Cardiac septum (tissue), 1 donor: ENCODE results near the gene USP6. TPM values are rescaled to one million over a fixed set of nuclear protein-coding genes. Genes with fewer than 3 reads are reported as not detected.
"Not testable (repeated sequence)": the region's sequence is repeated elsewhere in the genome, so short reads cannot be mapped to it uniquely, and the experiment has no call there.

ENCODE experiments used
- DNase-seq: peaks from one replicate; pipeline ENCODE4 v3.0.0-alpha.2; 2020; ENCODE audit warnings: low spot score
- intact Hi-C: fragments of 100-400 bp; cut with DNase I; formaldehyde crosslinking; loops from one replicate; pipeline ENCODE4 v1.14.0; 2022
- long read RNA-seq: library from polyadenylated mRNA; unstranded; transcript quantifications from one replicate; pipeline ENCODE4 v2.0.0, GENCODE V29; 2021
- total RNA-seq: library from RNA; stranded (reverse); fragmentation: NEBNext Ultra II Directional; extraction: Animal tissue kit (Norgen Biotek cat#: 25700); gene quantifications from one replicate; pipeline ENCODE4 v1.2.1, GENCODE V29; 2021
- donor health status: DM: no; HTN: no; CAD: no.

The USP6 gene
- 0.08 TPM for total RNA-seq
- long read RNA-seq, result 0 reads

DNA sequence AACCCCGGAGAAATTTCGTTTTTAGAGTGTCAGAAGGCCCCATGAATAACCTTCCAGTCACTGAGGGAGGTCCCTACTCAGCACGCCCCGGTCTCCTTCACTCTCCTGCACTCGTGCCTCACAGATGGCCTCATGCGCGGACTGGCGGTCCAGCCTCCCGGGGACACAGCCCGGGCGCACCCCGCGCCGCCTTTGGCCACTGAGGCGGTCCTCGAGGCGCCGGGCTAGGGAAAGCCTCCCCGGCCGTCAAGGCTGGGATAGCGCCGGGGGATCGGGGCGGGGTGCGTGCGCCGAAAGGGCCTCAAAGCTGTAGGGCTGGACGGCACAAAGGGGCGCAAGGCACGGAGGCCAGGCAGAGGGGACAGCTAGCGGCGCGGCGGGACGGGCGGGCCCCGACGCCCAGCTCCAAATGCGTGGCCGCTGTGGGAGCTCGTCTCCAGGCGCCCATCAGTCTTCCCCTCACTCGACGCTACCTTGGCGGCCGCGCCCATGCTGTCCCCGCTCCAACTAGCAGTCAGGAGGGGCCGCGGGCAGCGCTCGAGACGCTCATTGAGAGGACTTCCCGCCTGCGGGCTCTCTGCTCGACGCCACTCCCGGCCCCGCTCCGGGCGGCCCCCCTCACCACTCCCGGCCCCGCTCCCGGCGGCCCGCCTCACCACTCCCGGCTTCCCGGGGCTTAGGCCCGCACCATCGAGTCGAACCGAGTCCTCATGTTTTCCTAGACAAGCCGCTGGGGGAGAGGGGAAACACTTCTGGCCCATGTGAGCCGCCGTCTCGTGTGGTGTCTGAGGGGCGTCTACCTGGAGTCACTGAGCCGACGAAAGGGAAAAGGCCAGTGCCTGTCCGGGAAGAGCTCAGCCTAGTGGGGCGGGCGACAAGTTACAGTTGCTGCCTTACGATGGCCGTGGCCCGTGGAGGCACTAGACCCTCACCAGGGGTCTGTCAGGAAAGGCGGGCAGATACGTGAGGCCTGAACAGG is at the start of gene USP6:
Gene USP6, plus strand, starts transcription at position 360 of the 979 bp plus-strand sequence. CDS start 14,336 bp downstream, outside the sequence.
- no peak for DNase-seq
- intact Hi-C loops, result no loop called here

DNA sequence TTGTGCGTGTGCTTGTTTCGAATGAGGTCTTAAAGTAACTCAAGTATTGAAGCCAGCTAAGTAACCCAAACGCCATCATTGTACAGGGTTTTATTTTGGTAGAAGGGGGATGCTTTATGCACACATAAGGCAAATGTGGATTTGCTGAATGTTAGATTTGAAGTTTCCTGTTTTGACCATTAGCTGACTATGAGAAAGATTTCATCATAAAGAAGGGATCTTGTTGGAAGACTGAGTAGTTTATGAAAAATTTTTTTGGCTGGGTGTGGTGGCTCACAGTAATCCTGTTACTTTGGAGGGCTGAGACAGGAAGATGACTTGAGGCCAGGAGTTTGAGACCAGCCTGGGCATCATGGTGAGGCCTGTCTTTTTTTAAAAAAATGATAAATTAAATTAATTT is 47.6 kb upstream of the USP6 start:
- no peak for DNase-seq
- intact Hi-C loops, result no loop called here

DNA sequence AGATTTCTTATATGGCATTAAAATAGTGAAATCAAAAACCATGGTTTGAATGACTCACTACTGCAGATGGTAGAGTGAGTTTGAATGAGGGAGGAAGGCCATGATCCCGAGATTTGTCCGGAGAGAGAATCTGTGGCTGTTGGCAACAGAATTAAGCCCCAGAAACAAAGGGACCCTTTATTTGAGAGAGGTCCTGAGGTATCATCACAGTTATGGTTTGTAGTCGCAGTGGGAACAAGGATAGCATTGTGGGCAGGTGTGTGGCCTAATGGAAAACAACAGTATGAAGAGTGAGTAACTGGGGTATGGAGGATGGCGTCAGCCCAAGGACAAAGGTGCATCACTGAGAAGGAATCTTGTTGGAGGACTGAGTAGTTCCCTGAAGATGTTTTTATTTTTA is 46.1 kb upstream of the USP6 start:
- intact Hi-C loops, result no loop called here
- no peak for DNase-seq

DNA sequence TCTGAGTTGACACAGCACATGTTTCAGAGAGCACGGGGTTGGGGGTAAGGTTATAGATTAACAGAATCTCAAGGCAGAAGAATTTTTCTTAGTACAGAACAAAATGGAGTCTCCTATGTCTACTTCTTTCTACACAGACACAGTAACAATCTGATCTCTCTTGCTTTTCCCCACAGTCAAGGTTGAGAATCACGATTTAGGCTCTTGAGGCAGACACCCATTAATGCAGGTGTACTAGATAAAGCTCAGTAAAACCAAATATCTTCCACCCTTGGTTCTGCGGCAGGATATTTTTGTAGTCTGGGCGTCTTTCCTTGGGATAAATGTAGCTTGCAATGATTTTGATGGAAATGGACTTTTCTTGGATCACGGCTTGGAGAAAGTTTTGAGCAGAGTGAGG is 40.4 kb upstream of the USP6 start:
- DNase-seq, intact Hi-C loops: not testable (repeated sequence)

DNA sequence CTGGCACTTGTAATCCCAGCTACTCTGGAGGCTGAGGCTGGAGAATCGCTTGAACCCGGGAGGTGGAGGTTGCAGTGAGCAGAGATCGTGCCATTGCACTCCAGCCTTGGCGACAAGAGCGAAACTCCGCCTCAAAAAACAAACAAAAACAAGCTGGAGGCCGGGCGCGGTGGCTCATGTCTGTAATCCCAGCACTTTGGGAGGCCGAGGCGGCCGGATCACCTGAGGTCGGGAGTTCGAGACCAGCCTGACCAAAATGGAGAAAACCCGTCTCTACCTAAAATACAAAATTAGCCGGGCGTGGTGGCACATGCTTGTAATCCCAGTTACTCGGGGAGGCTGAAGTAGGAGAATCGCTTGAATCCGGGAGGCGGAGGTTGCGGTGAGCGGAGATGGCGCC is 38.6 kb upstream of the USP6 start:
- DNase-seq, intact Hi-C loops: not testable (repeated sequence)

DNA sequence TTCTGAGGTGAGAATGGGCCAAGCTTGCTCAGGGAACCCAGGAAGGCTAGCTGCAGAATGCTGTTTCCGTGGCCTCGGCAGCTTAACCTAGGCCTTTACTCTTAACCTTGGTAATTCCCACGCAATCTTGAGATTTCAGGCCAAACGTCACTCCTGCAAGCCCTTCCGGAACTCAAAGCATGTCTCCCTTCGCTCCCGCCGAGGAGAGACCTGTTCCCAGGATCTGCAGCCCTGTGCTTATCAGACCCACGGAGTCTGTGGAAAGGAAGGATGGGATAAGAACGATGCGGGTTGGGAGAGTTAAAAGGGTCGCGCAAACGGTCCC is 38.1 kb upstream of the USP6 start:
- intact Hi-C loops, result loop anchor here (2.0 kb wide), 1 partner anchor 33 kb away; the partner anchor contains the start of gene ZNF232
- DNase-seq, result no peak

DNA sequence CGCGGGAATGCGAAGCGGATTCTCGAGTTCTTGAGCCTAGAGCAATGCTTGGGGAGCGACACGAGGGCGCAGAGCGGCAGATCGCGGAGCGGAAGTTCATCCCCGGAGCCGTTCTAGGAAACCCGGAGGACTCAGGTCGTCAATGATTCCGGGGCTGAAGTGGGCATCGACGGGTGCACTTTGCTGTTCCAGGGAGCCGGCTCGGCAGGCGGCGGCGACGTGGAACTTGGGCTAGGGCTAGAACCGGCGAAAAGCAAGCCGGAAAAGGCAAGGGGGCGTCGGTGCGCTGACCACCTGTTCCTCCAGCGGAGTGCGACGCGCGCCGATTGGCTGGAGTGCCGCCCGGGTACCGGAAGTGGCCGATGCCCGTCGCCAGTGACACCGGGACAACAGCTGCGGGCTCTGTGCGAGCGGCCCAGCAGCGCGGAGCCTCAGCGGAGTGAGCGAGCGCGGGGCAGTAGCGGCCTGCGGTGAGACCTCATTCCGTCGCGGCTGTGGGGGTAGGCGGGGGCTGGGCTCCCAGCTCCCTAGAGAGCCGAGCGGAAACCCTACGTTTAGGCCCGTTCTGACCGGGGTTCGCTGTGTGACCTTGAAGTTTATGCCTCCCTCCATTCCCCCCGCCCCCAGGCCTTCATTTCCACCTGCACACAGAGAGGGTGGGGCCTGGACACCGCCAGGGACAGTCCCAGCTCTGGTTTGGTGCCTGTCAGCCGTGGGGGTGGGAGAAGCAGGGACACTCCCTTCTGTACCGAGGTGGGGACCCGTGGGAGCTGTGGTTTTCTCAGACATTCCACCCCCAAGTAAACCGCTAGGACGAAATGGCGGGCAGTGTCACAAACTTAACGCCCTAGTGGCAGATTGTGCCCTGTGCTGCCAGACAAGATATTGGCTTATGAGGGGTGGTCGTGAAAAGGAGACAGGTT is 37.5 kb upstream of the USP6 start, which contains the start of gene ZFP3:
Gene ZFP3, plus strand, starts transcription at position 362 of the 923 bp plus-strand sequence. CDS start 13,038 bp downstream, outside the sequence.
- peak; percentile 93 for DNase-seq
- intact Hi-C loops, result loop anchor here (2.0 kb wide), 1 partner anchor 32 kb away; the partner anchor contains the start of gene ZNF232

DNA sequence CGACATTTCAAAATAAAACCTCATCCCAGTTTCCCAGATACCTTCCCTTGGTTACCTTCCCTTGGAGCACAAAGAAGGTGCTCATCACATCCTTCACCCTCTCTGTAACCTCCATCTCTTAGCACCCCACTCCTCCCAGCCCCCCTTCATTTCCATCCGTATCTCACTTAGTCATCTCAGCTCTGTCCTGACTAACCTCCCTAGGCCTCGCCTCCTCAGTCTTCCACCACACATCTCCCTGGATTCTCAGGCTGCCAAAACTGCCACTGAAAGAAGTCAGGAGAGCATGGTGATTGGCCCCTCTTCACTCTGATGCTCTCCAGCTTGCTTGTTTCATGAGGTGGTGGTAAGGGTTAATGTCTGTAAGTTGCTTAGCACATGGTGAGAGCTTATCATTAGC is 35.2 kb upstream of the USP6 start:
- intact Hi-C loops, result no loop called here
- no peak for DNase-seq

DNA sequence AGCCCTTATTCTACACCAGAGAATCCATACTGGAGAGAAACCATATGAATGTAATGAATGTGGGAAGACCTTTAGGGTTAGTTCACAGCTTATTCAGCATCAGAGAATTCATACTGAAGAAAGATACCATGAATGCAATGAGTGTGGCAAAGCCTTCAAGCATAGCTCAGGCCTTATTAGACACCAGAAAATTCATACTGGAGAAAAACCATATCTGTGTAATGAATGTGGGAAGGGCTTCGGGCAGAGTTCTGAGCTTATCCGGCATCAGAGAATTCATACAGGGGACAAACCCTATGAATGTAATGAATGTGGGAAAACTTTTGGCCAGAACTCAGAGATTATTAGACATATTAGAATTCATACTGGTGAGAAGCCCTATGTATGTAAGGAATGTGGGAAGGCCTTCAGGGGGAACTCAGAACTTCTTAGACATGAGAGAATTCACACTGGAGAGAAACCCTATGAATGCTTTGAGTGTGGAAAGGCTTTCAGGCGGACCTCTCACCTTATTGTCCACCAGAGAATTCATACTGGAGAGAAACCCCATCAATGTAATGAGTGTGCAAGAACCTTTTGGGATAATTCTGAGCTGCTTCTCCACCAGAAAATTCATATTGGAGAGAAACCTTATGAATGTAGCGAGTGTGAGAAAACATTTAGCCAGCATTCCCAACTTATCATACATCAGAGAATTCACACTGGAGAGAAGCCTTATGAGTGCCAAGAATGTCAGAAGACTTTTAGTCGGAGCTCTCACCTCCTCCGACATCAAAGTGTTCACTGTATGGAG is 23.4 kb upstream of the USP6 start:
- intact Hi-C loops, result no loop called here
- no peak for DNase-seq

DNA sequence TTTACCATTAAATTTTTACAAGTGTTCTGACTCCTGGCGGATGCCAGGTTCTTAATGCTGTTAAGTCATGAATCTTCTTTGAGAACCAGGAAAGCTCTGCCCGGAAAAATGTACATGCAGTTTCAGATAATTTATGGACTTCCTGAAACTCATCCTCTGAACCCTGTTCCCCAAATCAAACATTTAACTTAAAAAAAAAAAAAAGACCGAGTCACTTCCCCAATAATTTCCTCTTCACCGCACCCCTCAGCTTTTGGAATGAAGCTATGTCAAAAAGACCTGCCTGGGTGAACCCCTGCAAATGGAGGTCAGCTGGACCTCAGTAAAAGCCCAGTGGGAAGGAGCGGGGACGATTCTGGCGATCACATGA is 19.1 kb upstream of the USP6 start:
- DNase-seq, result no peak
- intact Hi-C loops, result no loop called here

DNA sequence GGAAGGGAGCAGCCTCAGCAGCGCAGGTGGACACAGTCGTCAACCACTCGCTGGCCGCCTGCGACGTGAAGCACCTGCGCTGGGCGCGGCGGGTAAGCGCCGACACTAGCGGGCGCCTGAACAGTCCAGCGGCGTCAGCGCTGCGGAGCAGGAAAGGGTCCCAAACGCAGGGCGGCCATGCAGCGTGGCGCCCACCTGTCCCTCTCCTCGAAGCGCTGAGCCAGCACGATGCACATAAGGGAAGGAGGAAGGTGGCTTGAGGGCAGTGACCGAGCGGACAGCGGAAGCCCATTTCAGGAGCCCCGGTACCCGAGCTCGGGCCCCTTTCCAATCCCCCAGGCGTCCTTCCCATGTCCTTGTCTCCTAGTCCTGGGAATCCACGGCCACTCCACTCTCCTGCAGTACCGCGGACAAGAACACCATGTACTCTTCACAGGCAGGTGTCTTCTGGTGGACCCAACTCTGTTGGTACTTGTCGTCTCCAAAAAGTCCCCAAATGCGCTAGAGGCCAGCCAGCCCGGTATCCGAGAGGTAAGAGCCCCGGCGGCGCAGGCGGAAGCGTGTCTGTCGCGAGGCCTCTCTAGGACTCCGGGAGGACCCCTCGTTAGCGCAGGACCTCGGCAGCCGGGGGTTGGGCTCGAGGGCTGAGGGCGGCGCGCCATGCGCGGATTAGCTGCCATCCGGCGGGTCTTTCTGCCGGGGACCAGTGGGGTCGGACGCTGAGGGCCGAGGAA is 18.6 kb upstream of the USP6 start:
- DNase-seq, result no peak
- intact Hi-C loops, result no loop called here

DNA sequence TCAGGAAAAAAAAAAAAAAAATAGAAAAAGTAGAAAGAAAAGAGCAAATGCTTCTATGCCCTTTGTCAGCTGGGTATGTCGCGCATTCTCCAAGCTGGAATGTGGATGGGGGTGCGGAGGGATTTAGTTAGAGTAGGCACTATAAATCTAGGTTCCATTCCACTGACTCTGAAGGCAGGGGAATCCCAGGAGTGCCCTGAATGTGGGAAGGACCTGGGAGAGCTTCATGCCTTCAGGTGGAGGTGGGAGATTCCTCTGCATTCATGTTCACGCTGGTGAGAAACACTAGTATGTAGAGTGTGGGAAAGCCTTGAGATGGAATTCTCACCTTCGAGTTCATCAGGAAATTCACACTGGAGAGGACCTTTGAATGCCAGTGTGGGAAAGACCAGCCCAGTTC is 16.6 kb upstream of the USP6 start:
- intact Hi-C loops, result no loop called here
- DNase-seq, result no peak

DNA sequence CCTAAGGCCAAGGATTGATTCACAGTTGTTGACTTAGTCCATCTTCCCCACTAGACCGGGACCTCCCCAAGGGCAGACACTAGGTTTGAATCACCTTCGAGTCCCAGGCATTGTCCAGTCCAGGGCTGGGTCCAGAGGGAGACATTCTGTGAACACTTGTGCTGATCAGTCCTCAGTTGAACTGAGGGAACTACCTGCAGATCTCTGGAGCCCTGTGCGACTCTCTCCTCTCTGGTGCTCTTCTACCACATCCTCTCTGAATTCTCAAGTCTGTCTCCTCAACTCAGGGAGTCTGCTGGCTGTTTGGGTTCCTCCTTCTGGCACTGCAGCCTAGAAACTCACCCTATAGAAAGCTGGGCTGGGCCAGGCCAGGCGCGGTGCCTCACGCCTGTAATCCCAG is 15.0 kb upstream of the USP6 start:
- DNase-seq, result no peak
- intact Hi-C loops, result no loop called here

DNA sequence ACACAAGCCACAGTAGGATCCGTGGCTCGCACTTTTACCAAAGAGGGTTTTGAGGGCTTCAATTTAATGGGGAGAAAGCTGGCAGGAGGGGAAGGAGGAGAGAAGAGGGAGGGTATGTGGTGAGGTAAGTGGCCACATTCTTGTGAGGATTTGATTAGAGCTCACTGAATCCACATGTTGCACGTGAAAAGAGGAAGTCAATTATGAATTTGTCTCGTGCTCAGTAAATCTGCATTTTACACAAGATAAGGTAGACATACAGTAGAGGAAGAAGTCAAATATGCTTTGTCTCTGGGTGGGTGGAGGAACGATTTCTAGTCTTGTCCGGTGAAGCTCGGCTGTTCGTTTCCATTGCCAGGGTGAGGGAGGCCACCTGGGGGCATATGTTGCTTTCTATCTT is 5.0 kb upstream of the USP6 start:
- intact Hi-C loops, result loop anchor here (2.0 kb wide), 1 partner anchor 32 kb away; the partner anchor contains the start of gene ZFP3
- no peak for DNase-seq

DNA sequence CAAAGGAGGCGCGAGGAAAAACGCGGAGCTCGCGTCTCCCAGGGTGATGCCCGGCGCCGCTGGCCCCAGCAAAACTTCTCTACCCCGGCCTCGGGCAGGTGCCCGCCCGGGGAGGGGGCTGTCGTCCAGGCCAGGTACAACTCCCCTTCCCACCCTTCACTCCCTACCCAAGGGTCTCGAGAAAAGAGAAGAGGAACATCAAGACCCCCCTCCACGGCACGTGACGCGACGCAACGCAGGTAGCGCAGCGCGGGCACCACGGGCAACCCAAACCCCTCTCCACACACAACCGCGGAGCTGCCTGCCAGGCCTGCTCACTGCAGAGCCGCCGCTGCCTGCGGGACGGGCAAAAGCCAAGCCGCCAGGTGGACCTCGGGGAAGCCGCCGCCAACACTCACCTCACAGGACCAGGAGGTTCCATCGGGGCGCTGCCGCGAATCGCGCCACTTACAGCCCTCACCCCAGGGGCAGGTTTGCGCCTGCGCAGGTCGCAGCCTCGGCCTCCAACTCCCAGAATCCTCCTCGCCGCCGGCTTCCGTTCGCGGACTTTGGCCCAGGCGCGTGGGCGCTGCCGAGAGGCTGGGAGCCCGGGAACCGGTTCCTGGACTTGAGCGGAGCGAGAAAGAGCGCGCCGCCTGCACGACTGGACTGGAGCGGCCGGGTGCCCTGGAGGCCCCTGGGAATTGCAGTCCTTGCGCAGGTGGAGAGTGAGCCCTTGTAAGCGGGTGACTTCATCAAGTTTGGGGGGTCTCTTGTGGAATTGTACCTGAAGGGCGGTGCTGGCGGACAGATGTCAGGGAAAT is 4.2 kb upstream of the USP6 start, which contains the start of gene ZNF232:
Gene ZNF232, minus strand, starts transcription at position 477 of the 803 bp plus-strand sequence. Its CDS starts 56 bp downstream, at position 421.
- peak; percentile 96 for DNase-seq
- intact Hi-C loops, result loop anchor here (2.0 kb wide), 2 partner anchors 33 to 79 kb away; partner anchors contain the start of genes ZFP3 and ZNF594

DNA sequence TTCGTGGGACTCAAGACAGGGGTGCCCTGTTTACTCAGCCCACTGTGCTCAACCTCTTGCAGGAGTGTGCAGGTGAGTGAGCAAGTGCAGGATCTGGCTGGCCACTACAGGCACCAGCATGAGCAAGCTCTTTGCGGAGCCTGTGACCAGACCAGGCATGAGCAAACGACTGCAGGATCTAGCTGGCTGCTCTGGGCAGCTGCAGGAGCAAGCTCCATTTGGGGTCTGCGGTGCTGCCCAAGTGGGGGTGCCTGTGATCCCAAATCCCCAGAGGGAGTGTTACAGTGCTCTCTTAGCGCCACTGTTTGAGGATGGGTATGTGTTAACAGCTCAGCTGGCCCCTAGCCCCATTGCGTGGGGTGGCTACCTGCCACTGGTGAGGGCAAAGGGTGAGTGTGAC is 2.4 kb downstream of the USP6 start:
- intact Hi-C loops, result no loop called here
- DNase-seq, result no peak

DNA sequence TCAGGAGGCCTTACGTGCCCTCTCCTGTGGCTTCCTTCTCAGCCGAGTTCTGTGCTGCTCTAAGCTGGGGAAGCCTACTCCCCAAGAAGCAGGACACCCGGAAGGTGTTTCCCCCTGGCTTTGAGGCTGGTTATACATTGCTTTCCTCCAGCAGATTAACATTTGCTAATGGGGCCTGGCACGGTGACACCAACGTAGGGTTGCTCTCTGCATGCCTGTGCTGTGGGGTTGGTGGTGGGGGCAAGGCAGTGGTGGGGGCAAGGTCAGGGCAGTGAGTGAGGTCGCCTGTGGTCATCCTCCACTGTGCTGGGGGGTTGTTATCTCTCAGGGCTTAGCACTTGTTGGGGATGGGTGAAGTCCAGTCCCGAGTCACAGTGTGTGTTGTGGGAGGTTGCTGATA is 4.2 kb downstream of the USP6 start:
- intact Hi-C loops, result no loop called here

More for the DNA sequence above, 4.2 kb downstream of the USP6 start:
- DNase-seq, result no peak
